HEK293T (cell line): Measurements from ENCODE around the gene TTC9.

Source experiments
- FOXA1 ChIP-seq: fragments of 450-650 bp; IDR thresholded peaks from 2 replicates; pipeline ENCODE4 v1.6.1; 2016; ENCODE audit warnings: mild to moderate bottlenecking
- LEF1 ChIP-seq: fragments of 450-650 bp; IDR thresholded peaks from 2 replicates; pipeline ENCODE4 v1.6.1; 2017; ENCODE audit warnings: mild to moderate bottlenecking, borderline replicate concordance
- NFRKB ChIP-seq: fragments of 450-650 bp; IDR thresholded peaks from 2 replicates; pipeline ENCODE4 v1.6.1; 2016; ENCODE audit warnings: mild to moderate bottlenecking, moderate library complexity
- SP1 ChIP-seq: fragments of 450-650 bp; IDR thresholded peaks from 2 replicates; pipeline ENCODE4 v1.6.1; 2017
- SUZ12 ChIP-seq: fragments of 450-650 bp; IDR thresholded peaks from 2 replicates; pipeline ENCODE4 v1.6.1; 2016; ENCODE audit warnings: mild to moderate bottlenecking

DNA sequence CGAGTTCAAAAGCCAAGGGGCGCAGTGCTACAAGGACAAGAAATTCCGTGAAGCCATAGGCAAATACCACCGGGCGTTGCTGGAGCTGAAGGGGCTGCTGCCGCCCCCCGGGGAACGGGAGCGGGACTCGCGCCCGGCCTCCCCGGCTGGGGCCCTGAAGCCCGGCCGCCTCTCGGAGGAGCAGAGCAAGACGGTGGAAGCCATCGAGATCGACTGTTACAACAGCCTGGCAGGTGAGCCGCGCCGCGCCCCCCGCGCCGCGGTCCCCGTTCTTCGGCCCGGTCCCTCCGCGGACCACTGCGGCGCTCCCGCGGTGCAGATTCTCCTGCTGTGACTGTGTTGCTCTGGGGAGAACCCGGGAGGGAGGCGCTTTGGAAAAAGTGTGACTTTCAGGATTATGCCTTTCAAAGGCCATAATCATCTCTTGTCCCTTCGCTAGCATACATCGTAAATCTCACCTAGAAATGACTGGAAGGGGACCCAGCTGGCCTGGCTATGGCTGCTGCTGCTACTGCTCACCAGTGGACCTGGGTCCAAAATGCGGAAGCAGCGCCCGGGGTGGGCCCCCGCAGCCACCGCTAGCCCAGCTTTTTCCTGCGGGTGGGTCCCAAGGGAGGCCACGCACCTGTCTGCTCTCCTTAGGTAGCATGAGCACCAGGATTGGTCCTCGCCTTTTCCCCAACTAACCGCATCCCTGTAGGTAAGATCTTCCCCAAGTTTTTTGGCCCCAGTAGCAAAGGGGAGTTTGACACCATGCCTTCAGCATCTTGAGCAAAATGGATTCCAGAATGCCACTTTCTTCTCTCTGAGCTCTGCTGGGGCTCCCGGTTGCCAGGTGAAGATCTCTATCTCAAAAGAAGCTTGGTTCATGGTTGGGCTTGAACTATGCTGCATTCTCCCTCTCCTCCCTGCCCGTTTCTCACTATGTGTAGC, 853 bp downstream of the TTC9 start:
- TF ChIP-seq SP1 (no peak), NFRKB (no peak), FOXA1 (no peak), LEF1 (no peak), SUZ12 (no peak)
